ENCODE data around the gene ARHGEF28.

ARHGEF28 gene

GRCh38 chr5:73749485-73750270, 123.7 kb downstream of the ARHGEF28 start:
- DNase-seq (ENCODE audit: low read depth): no peak
- H3K4me3 ChIP-seq (ENCODE audit: low read depth, low read length): no peak overlapping the region
- no peak for TF ChIP-seq CTCF (IDR thresholded peaks at IDR 0.05; ENCODE audit: low read depth, low read length, missing control alignments)

- TF ChIP-seq CTCF (IDR thresholded peaks at IDR 0.05; ENCODE audit: low read depth, low read length, missing control alignments): no peak
- peak overlapping the region; percentile 28; the same call in 1 of the 2 replicates for H3K4me3 ChIP-seq (ENCODE audit: low read depth, low read length)
- DNase-seq (ENCODE audit: low read depth): no peak
Measured at GRCh38 chr5:73751254-73751914, 125.4 kb downstream of the ARHGEF28 start.

GRCh38 chr5:73754254-73754653, 128.3 kb downstream of the ARHGEF28 start:
- DNase-seq (ENCODE audit: low read depth): no peak
- TF ChIP-seq CTCF (IDR thresholded peaks at IDR 0.05; ENCODE audit: low read depth, low read length, missing control alignments): no peak
- H3K4me3 ChIP-seq (ENCODE audit: low read depth, low read length): no peak overlapping the region

- no peak for DNase-seq (ENCODE audit: low read depth)
- no peak overlapping the region for H3K4me3 ChIP-seq (ENCODE audit: low read depth, low read length)
- TF ChIP-seq CTCF (IDR thresholded peaks at IDR 0.05; ENCODE audit: low read depth, low read length, missing control alignments): no peak
Measured at GRCh38 chr5:73757416-73757815, 131.4 kb downstream of the ARHGEF28 start.

- DNase-seq (ENCODE audit: low read depth): no peak
Measured at GRCh38 chr5:73759771-73760170, 133.8 kb downstream of the ARHGEF28 start.

GRCh38 chr5:73763300-73764032, 137.5 kb downstream of the ARHGEF28 start:
- DNase-seq (ENCODE audit: low read depth): no peak
- no peak for TF ChIP-seq CTCF (IDR thresholded peaks at IDR 0.05; ENCODE audit: low read depth, low read length, missing control alignments)
- no peak overlapping the region for H3K4me3 ChIP-seq (ENCODE audit: low read depth, low read length)

More at GRCh38 chr5:73759771-73760170, 133.8 kb downstream of the ARHGEF28 start:
- H3K4me3 ChIP-seq (ENCODE audit: low read depth, low read length): no peak overlapping the region
- no peak for TF ChIP-seq CTCF (IDR thresholded peaks at IDR 0.05; ENCODE audit: low read depth, low read length, missing control alignments)

Measured in GM12864 (cell line).